ENCODE data around the gene ETS1. TPM values are rescaled to one million over a fixed set of nuclear protein-coding genes. Genes with fewer than 3 reads are reported as not detected.
A peak's percentile ranks its signal among the peaks of the same experiment; 100 is the strongest.

Gene ETS1
- total RNA-seq, 1 donor from 2014 or later: 45.3 TPM

GRCh38 chr11:128483211-128483788 is 104.1 kb downstream of the ETS1 start:
- peak overlapping the region; percentile 31 for H3K4me3 ChIP-seq
- no peak for DNase-seq

GRCh38 chr11:128482512-128483191 is 104.7 kb downstream of the ETS1 start:
- Histone ChIP-seq H3K4me3 (peak overlapping the region; percentile 31), H3K27ac (replicated peaks) (peak overlapping the region; percentile 85), H3K9me3 (replicated peaks) (no peaks in the 10 kb centered on the region), H3K4me1 (peaks cover 98% of the 10 kb centered on the region), H3K36me3 (peaks cover 81% of the 10 kb centered on the region), H3K27me3 (ENCODE audit: low read depth) (no peaks in the 10 kb centered on the region)
- no peak for TF ChIP-seq CTCF (IDR thresholded peaks at IDR 0.05; ENCODE audit: borderline replicate concordance)
- intact Hi-C loops (cut with micrococcal nuclease): no loop called here
- no peak for DNase-seq

More at GRCh38 chr11:128483211-128483788, 104.1 kb downstream of the ETS1 start:
- TF ChIP-seq CTCF (IDR thresholded peaks at IDR 0.05; ENCODE audit: borderline replicate concordance): no peak
- Histone ChIP-seq H3K27ac (replicated peaks) (peak overlapping the region; percentile 85), H3K9me3 (replicated peaks) (no peaks in the 10 kb centered on the region), H3K27me3 (ENCODE audit: low read depth) (no peaks in the 10 kb centered on the region), H3K36me3 (peaks cover 84% of the 10 kb centered on the region), H3K4me1 (peaks cover 100% of the 10 kb centered on the region)
- intact Hi-C loops (cut with micrococcal nuclease): no loop called here

- intact Hi-C loops (cut with micrococcal nuclease): no loop called here
- Histone ChIP-seq H3K4me1 (peaks cover 98% of the 10 kb centered on the region), H3K36me3 (peaks cover 81% of the 10 kb centered on the region), H3K9me3 (replicated peaks) (no peaks in the 10 kb centered on the region), H3K27ac (replicated peaks) (peak overlapping the region; percentile 85), H3K4me3 (no peak overlapping the region), H3K27me3 (ENCODE audit: low read depth) (no peaks in the 10 kb centered on the region)
- DNase-seq: no peak
- no peak for TF ChIP-seq CTCF (IDR thresholded peaks at IDR 0.05; ENCODE audit: borderline replicate concordance)
Observed at GRCh38 chr11:128482092-128482491, 105.3 kb downstream of the ETS1 start.

- Histone ChIP-seq H3K4me1 (peaks cover 98% of the 10 kb centered on the region), H3K4me3 (no peak overlapping the region), H3K36me3 (peaks cover 81% of the 10 kb centered on the region), H3K9me3 (replicated peaks) (no peaks in the 10 kb centered on the region), H3K27me3 (ENCODE audit: low read depth) (no peaks in the 10 kb centered on the region), H3K27ac (replicated peaks) (peak overlapping the region; percentile 85)
- DNase-seq: no peak
- no peak for TF ChIP-seq CTCF (IDR thresholded peaks at IDR 0.05; ENCODE audit: borderline replicate concordance)
- intact Hi-C loops (cut with micrococcal nuclease): no loop called here
Observed at GRCh38 chr11:128481135-128481534, 106.2 kb downstream of the ETS1 start.

GRCh38 chr11:128480665-128481064 is 106.7 kb downstream of the ETS1 start:
- intact Hi-C loops (cut with micrococcal nuclease): no loop called here
- no peak for TF ChIP-seq CTCF (IDR thresholded peaks at IDR 0.05; ENCODE audit: borderline replicate concordance)
- no peak for DNase-seq
- Histone ChIP-seq H3K27ac (replicated peaks) (peak overlapping the region; percentile 85), H3K27me3 (ENCODE audit: low read depth) (no peaks in the 10 kb centered on the region), H3K4me1 (peaks cover 98% of the 10 kb centered on the region), H3K9me3 (replicated peaks) (no peaks in the 10 kb centered on the region), H3K4me3 (peak overlapping the region; percentile 37), H3K36me3 (peaks cover 81% of the 10 kb centered on the region)

All from left ventricle myocardium inferior (tissue), 1 donor.